Body of pancreas (tissue), 4 donors: ENCODE results near the gene TUBB8.

Source experiments
- POLR2A ChIP-seq, 3 donors: fragments of 450-650 bp; IDR thresholded peaks; one replicate each; pipeline ENCODE4 v1.6.1; 2016; ENCODE audit warnings: antibody characterized with exemption in 3 of 3, mild to moderate bottlenecking in 2 of 3
- TF ChIP-seq, protein P1 (sequence below), 7 experiments: fragments of 450-650 bp in 4 of 7; fragments of 200-600 bp in 3 of 7; sonication (generic) in 3 of 7; IDR thresholded peaks; one replicate each; pipeline ENCODE4 v1.5.1; 2016 to 2019; ENCODE audit warnings: antibody characterized with exemption in 7 of 7

DNA sequence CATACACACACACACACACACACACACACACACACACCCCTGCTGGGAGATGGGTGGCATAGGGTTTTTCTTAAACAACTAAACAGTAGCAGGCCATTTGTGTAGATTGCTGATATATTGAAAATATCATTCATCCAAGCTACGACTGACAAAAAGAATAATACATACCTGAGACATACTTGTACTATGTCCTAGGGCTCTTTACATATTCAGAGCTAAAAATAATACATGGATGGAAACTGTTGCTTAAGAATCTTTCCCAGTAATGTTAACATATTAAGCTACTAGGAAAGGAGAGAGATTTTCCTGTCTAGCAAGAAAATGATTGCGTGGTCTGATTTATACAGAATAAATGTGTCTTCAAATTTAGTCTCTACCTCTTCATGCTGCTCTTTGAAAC, 40.2 kb upstream of the TUBB8 start:
- no peak for TF ChIP-seq POLR2A (IDR thresholded peaks at IDR 0.05)
- TF ChIP-seq, protein P1, sequence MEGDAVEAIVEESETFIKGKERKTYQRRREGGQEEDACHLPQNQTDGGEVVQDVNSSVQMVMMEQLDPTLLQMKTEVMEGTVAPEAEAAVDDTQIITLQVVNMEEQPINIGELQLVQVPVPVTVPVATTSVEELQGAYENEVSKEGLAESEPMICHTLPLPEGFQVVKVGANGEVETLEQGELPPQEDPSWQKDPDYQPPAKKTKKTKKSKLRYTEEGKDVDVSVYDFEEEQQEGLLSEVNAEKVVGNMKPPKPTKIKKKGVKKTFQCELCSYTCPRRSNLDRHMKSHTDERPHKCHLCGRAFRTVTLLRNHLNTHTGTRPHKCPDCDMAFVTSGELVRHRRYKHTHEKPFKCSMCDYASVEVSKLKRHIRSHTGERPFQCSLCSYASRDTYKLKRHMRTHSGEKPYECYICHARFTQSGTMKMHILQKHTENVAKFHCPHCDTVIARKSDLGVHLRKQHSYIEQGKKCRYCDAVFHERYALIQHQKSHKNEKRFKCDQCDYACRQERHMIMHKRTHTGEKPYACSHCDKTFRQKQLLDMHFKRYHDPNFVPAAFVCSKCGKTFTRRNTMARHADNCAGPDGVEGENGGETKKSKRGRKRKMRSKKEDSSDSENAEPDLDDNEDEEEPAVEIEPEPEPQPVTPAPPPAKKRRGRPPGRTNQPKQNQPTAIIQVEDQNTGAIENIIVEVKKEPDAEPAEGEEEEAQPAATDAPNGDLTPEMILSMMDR (IDR thresholded peaks at IDR 0.05): no peak
